ENCODE measurements around the gene PIP5K1B.

GRCh38 chr9:68730570-68731235 is 25.7 kb downstream of the PIP5K1B start:
- TF ChIP-seq ZNF274 (IDR thresholded peaks at IDR 0.05; ENCODE audit: low read depth, low read length): no peak
- TF ChIP-seq SUZ12 (IDR thresholded peaks at IDR 0.05; ENCODE audit: extremely low read depth, insufficient read depth, insufficient read length): no peak

Measured in NT2/D1 (cell line).